ENCODE data around the gene NME1. TPM values are rescaled to one million over a fixed set of nuclear protein-coding genes. Genes with fewer than 3 reads are reported as not detected.
"Not testable (repeated sequence)": the region's sequence is repeated elsewhere in the genome, so short reads cannot be mapped to it uniquely, and the experiment has no call there.

Gene NME1
- total and polyA plus RNA-seq, 10 of the 15 experiments (the other 5 are each of a cell fraction or from before 2014, with no cell fraction given) = 273 to 1,362 (median 455) TPM

DNA sequence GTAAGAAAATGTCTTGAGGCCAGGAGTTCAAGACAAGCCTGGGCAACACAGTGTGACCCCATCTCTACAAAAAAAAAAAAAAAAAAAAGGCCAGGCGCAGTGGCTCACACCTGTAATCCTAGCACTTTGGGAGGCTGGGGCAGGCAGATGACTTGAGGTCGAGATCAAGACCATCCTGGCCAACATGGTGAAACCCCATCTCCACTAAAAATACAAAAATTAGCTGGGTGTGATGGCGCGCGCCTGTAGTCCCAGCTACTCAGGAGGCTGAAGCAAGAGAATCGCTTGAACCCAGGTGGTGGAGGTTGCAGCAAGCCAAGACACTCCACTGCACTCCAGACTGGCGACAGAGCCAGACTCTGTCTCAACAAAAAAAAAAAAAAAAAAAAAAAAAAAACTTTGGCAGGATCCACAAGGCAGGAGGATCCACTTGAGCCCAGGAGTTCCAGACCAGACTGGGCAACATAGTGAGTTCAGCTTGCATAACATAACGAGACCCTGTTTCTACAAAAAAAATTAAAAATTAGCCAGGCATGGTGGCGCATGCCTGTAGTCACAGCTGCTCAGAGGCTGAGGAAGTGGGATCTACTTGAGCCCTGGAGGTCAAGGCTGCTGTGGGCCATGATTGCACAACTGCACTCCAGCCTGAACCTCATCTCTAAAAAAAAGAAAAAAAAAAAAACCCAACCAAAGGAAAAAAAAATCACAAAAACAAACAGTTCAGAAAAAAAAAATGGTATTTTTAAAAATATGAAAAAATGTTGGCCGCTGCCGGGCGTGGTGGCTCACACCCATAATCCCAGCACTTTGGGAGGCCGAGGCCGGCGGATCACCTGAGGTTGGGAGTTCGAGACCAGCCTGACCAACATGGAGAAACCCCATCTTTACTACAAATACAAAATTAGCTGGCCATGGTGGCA, 40.8 kb upstream of the NME1 start:
- H2AFZ ChIP-seq (ENCODE audit: control insufficient read depth, low read depth, low read length); H3K9ac ChIP-seq (ENCODE audit: control insufficient read depth, insufficient read depth, low read length); BruUV-seq (replicated peaks); H3K4me2 ChIP-seq (ENCODE audit: control insufficient read depth, insufficient read depth); H3K27ac ChIP-seq (ENCODE audit: control insufficient read depth, insufficient read depth); DNase-seq (ENCODE audit: low read depth, low spot score); FAIRE-seq; H3K36me3 ChIP-seq (ENCODE audit: control insufficient read depth in 2 of 2, insufficient read depth in 2 of 2, low read length in 1 of 2); in situ Hi-C loops (cut with MboI); H3K27me3 ChIP-seq (replicated peaks in 1 of 2; ENCODE audit: control insufficient read depth in 2 of 2, insufficient read depth in 2 of 2, low read length in 1 of 2); H3K4me1 ChIP-seq (ENCODE audit: control insufficient read depth, insufficient read depth, low read length); intact Hi-C loops (cut with micrococcal nuclease; ENCODE audit: unreplicated experiment); H3K9me3 ChIP-seq (replicated peaks; ENCODE audit: control insufficient read depth, insufficient read depth, low read length); H4K20me1 ChIP-seq (ENCODE audit: control insufficient read depth, insufficient read depth); H3K4me3 ChIP-seq: not testable (repeated sequence)
- peak; percentile 54 for ATAC-seq
- CTCF ChIA-PET = interaction anchor here (1.1 to 1.3 kb wide), 2 partner anchors 41 to 56 kb away, joined by 4 read pairs; partner anchors contain the start of gene NME1
- POLR2A ChIA-PET = interaction anchor here (0.7 to 1.4 kb wide), 5 partner anchors 8 to 1150 kb away, joined by 3 to 5 read pairs (median 4); partner anchors contain the start of gene SPAG9
- RAD21 ChIA-PET (ENCODE audit: unreplicated experiment) = interaction anchor here (0.7 to 0.9 kb wide), 2 partner anchors 72 to 483 kb away, joined by 3 read pairs; no protein-coding TSS in a partner anchor
- SMC1A ChIA-PET (ENCODE audit: uncharacterized antibody, unreplicated experiment) = interaction anchor here (1.0 kb wide), 1 partner anchor 9 kb away, joined by 4 read pairs; no protein-coding TSS in a partner anchor
- H3K79me2 ChIP-seq (ENCODE audit: control insufficient read depth, insufficient read depth, low read length) = peaks cover 49% of the 10 kb centered on the region
- peak in 1 of 2 experiments; percentile 32; a peak in 1 of 4 replicates for TF ChIP-seq CEBPB (IDR thresholded peaks at IDR 0.05; ENCODE audit: borderline replicate concordance in 1 of 2, low read depth in 2 of 2, low read length in 2 of 2)
- TF ChIP-seq SPI1 (IDR thresholded peaks at IDR 0.05; ENCODE audit: borderline replicate concordance, insufficient read depth, low read depth, low read length) = peak; percentile 57; the same call in 1 of the 2 replicates
- TF ChIP-seq ZNF384 (IDR thresholded peaks at IDR 0.05; ENCODE audit: borderline replicate concordance, low read depth, low read length) = peak; percentile 39; the same call in 1 of the 2 replicates
- WGBS (ENCODE audit: insufficient coverage, insufficient replicate concordance, low lambda C conversion rate, missing lambda C conversion rate) = 96% methylated on average over 15 of the region's 16 CpGs

Measured in GM12878 (cell line).